ENCODE measurements around the gene RBM24. TPM values are rescaled to one million over a fixed set of nuclear protein-coding genes. Genes with fewer than 3 reads are reported as not detected.

The RBM24 gene
- total RNA-seq, 1 experiment from 2014 or later, result 3.3 TPM

GRCh38 chr6:17341891-17342290, 60.7 kb downstream of the RBM24 start:
- RAD21 ChIA-PET (ENCODE audit: low non-redundant PET in 1 of 2, low total read pairs in 2 of 2, uncharacterized antibody in 2 of 2, unreplicated experiment in 2 of 2), result no interaction called here
- H3K27me3 ChIP-seq (ENCODE audit: insufficient read depth, low read length), result no peaks in the 10 kb centered on the region
- DNase-seq (ENCODE audit: low read depth, low spot score) (no peak), ATAC-seq (no peak)
- H3K36me3 ChIP-seq (ENCODE audit: control insufficient read depth in 1 of 2, insufficient read depth in 2 of 2, low read length in 2 of 2), result no peaks in the 10 kb centered on the region
- no peaks in the 10 kb centered on the region for H3K79me2 ChIP-seq (ENCODE audit: insufficient read depth, low read length)
- H2AFZ ChIP-seq (ENCODE audit: low read depth, low read length, poor library complexity, severe bottlenecking), result no peak overlapping the region
- peaks cover 0 to 13% of the 10 kb centered on the region in 2 experiments; a peak in 2 of 4 replicates for H3K4me1 ChIP-seq (ENCODE audit: control insufficient read depth in 1 of 2, insufficient read depth in 2 of 2, low read length in 2 of 2)
- intact Hi-C loops (cut with micrococcal nuclease), result no loop called here
- TF ChIP-seq CBX3 (IDR thresholded peaks at IDR 0.05; ENCODE audit: low read depth) (no peak), POLR2A (IDR thresholded peaks at IDR 0.05; ENCODE audit: borderline replicate concordance, extremely low read depth, insufficient read depth, insufficient read length) (no peak), JUND (IDR thresholded peaks at IDR 0.05) (no peak), CTCF (IDR thresholded peaks at IDR 0.05 in 2 of 3, conservative IDR thresholded peaks at IDR 0.05 in 1 of 3; ENCODE audit: borderline replicate concordance in 1 of 3, insufficient read depth in 1 of 3, low read depth in 2 of 3, low read length in 2 of 3) (no peak), POLR2AphosphoS5 (IDR thresholded peaks at IDR 0.05; ENCODE audit: low read depth, low read length) (no peak), EZH2phosphoT487 (IDR thresholded peaks at IDR 0.05; ENCODE audit: borderline replicate concordance) (no peak), TCF7L2 (IDR thresholded peaks at IDR 0.05; ENCODE audit: borderline replicate concordance, extremely low read depth, insufficient read depth, insufficient read length) (no peak), EZH2 (IDR thresholded peaks at IDR 0.05) (no peak)
- H3K9me2 ChIP-seq (ENCODE audit: insufficient read depth), result no peaks in the 10 kb centered on the region
- H3K4me3 ChIP-seq (replicated peaks in 1 of 2; ENCODE audit: low read depth in 1 of 2, low read length in 2 of 2), result no peak overlapping the region
- peaks cover 0 to 4% of the 10 kb centered on the region in 2 experiments; a peak in 1 of 4 replicates for H3K9me3 ChIP-seq (ENCODE audit: control insufficient read depth in 1 of 2, insufficient read depth in 1 of 2, low read depth in 1 of 2, low read length in 2 of 2)
- POLR2A ChIA-PET, result no interaction called here
- H3K9ac ChIP-seq (ENCODE audit: low read length), result no peak overlapping the region
- H3K27ac ChIP-seq (ENCODE audit: low read depth, low read length), result no peak overlapping the region
- CTCF ChIA-PET, result no interaction called here
- H3K4me2 ChIP-seq (ENCODE audit: low read length), result no peak overlapping the region
- no TSS peak for BruUV-seq (replicated peaks)
- no peaks in the 10 kb centered on the region for H4K20me1 ChIP-seq (ENCODE audit: insufficient read depth)

DNA sequence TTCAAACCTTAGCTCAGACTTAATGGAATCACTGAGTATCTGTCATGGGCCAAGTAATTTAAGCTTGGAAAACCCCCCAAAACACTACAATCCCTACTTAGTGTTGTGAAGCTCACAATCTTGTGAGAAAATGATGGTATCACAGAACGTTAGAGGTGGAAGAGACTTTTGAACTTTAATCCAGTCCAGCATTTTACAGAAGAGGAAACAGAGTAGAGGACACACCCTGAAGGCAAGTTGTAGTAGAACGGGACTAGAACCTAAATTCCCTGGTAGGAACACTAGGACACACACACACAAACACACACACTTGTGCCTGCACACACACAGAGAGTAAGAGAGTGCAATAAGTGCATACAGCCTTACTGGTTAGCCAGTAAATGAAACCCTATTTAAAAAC, 62.1 kb downstream of the RBM24 start:
- Histone ChIP-seq H3K27me3 (ENCODE audit: insufficient read depth, low read length) (no peaks in the 10 kb centered on the region), H3K79me2 (ENCODE audit: insufficient read depth, low read length) (no peaks in the 10 kb centered on the region), H3K4me2 (ENCODE audit: low read length) (no peak overlapping the region), H3K27ac (ENCODE audit: low read depth, low read length) (no peak overlapping the region), H4K20me1 (ENCODE audit: insufficient read depth) (no peaks in the 10 kb centered on the region), H3K4me1 (ENCODE audit: control insufficient read depth in 1 of 2, insufficient read depth in 2 of 2, low read length in 2 of 2) (peaks cover 0 to 13% of the 10 kb centered on the region in 2 experiments; a peak in 2 of 4 replicates), H3K9me2 (ENCODE audit: insufficient read depth) (no peaks in the 10 kb centered on the region), H3K9me3 (ENCODE audit: control insufficient read depth in 1 of 2, insufficient read depth in 1 of 2, low read depth in 1 of 2, low read length in 2 of 2) (peaks cover 0 to 4% of the 10 kb centered on the region in 2 experiments; a peak in 1 of 4 replicates), H2AFZ (ENCODE audit: low read depth, low read length, poor library complexity, severe bottlenecking) (no peak overlapping the region), H3K36me3 (ENCODE audit: control insufficient read depth in 1 of 2, insufficient read depth in 2 of 2, low read length in 2 of 2) (no peaks in the 10 kb centered on the region), H3K4me3 (replicated peaks in 1 of 2; ENCODE audit: low read depth in 1 of 2, low read length in 2 of 2) (no peak overlapping the region), H3K9ac (ENCODE audit: low read length) (no peak overlapping the region)
- CTCF ChIA-PET, result interaction anchor here (1.2 kb wide), 1 partner anchor 241 kb away, joined by 3 read pairs; no protein-coding TSS in a partner anchor
- ATAC-seq (no peak), DNase-seq (ENCODE audit: low read depth, low spot score) (no peak)
- BruUV-seq (replicated peaks), result no TSS peak
- RAD21 ChIA-PET (ENCODE audit: low non-redundant PET in 1 of 2, low total read pairs in 2 of 2, uncharacterized antibody in 2 of 2, unreplicated experiment in 2 of 2), result no interaction called here
- intact Hi-C loops (cut with micrococcal nuclease), result no loop called here
- POLR2A ChIA-PET, result no interaction called here
- TF ChIP-seq, protein P1, sequence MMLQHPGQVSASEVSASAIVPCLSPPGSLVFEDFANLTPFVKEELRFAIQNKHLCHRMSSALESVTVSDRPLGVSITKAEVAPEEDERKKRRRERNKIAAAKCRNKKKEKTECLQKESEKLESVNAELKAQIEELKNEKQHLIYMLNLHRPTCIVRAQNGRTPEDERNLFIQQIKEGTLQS (IDR thresholded peaks at IDR 0.05), result no peak
- TF ChIP-seq CEBPB (IDR thresholded peaks at IDR 0.05; ENCODE audit: low read depth), result no peak
- TF ChIP-seq JUND (IDR thresholded peaks at IDR 0.05), result no peak
- no peak for TF ChIP-seq SP1 (IDR thresholded peaks at IDR 0.05; ENCODE audit: low read depth)
- TF ChIP-seq EZH2phosphoT487 (IDR thresholded peaks at IDR 0.05; ENCODE audit: borderline replicate concordance), result no peak
- no peak for TF ChIP-seq ZBTB33 (IDR thresholded peaks at IDR 0.05; ENCODE audit: extremely low read depth, insufficient replicate concordance, low read length)
- no peak for TF ChIP-seq POLR2AphosphoS5 (IDR thresholded peaks at IDR 0.05; ENCODE audit: low read depth, low read length)
- no peak for TF ChIP-seq CBX3 (IDR thresholded peaks at IDR 0.05; ENCODE audit: low read depth)
- no peak for TF ChIP-seq SIN3A (IDR thresholded peaks at IDR 0.05; ENCODE audit: low read depth)
- TF ChIP-seq YY1 (IDR thresholded peaks at IDR 0.05; ENCODE audit: extremely low read depth, insufficient replicate concordance, low read depth, low read length), result no peak
- no peak for TF ChIP-seq ELF1 (IDR thresholded peaks at IDR 0.05; ENCODE audit: borderline replicate concordance, low read depth)

Measured in HCT116 (cell line).